Muscle layer of colon (tissue), 2 donors: ENCODE results near the gene FBXL16.

ENCODE experiments used
- H3K27ac ChIP-seq: one replicate; pipeline ENCODE4 v1.7.0; 2013; ENCODE audit warnings: low read depth, mild to moderate bottlenecking, low read length, moderate library complexity
- H3K27me3 ChIP-seq, 2 donors: one replicate each; pipeline ENCODE4 v1.7.0; 2013; ENCODE audit warnings: low read length in 2 of 2, mild to moderate bottlenecking in 2 of 2; ENCODE audit not compliant: insufficient read depth in 2 of 2, control insufficient read depth in 1 of 2
- H3K36me3 ChIP-seq: one replicate; pipeline ENCODE4 v1.7.0; 2013; ENCODE audit warnings: mild to moderate bottlenecking, low read length; ENCODE audit not compliant: insufficient read depth
- H3K4me1 ChIP-seq: one replicate; pipeline ENCODE4 v1.7.0; 2013; ENCODE audit warnings: mild to moderate bottlenecking, low read length; ENCODE audit not compliant: insufficient read depth
- H3K4me3 ChIP-seq, 2 donors: one replicate each; pipeline ENCODE4 v1.7.0; 2013; ENCODE audit warnings: low read length in 2 of 2, low read depth in 1 of 2, mild to moderate bottlenecking in 1 of 2, moderate library complexity in 1 of 2
- H3K9ac ChIP-seq: one replicate; pipeline ENCODE4 v1.7.0; 2013; ENCODE audit warnings: low read length
- H3K9me3 ChIP-seq: one replicate; pipeline ENCODE4 v1.7.0; 2013; ENCODE audit warnings: mild to moderate bottlenecking, low read length
- donor health status: abdominal sarcoma.
- donor health status: Adenocarcinoma of cecum.

Gene FBXL16

DNA sequence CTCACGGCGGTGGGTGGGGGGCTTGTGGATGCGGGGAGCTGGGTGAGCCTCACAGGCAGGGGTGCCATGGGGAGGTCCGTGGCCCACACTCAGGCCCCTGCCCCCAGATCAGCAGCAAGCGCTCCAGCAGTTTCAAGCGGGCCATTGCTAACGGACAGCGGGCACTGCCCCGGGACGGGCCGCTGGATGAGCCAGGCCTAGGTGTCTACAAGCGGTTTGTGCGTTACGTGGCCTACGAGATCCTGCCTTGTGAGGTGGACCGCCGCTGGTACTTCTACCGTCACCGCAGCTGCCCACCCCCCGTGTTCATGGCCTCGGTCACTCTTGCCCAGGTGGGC lies 29.1 kb downstream of the FBXL16 start:
- Histone ChIP-seq H3K36me3 (peaks cover 17% of the 10 kb centered on the region), H3K27ac (no peak overlapping the region), H3K27me3 (peaks cover 0 to 4% of the 10 kb centered on the region in 2 donors), H3K9me3 (no peaks in the 10 kb centered on the region), H3K4me1 (peaks cover 16% of the 10 kb centered on the region), H3K4me3 (no peak overlapping the region), H3K9ac (no peak overlapping the region)

DNA sequence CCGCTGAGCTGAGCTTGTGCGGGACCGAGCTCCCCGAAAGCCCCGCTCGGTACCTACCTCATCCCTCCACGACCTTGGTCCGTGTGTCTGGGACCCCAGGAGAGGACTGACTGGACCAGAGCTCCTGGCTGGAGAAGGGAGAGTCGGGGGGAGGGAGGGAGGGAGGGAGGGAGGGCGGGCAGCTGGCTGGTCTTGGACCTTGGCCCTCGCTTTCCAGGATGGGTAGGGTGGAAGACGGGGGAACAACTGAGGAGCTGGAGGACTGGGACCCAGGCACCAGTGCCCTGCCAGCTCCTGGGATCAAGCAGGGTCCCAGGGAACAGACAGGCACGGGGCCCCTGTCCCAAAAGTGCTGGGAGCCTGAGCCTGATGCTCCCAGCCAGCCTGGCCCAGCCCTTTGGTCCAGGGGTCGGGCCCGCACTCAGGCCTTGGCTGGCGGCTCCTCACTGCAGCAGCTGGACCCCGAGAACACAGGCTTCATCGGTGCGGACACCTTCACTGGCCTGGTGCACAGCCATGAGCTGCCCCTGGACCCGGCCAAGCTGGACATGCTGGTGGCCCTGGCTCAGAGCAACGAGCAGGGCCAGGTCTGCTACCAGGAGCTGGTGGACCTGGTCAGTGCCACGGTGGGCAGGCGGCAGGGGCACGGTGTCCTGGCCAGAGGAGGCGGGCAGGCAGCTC lies 29.6 kb downstream of the FBXL16 start:
- H3K9ac ChIP-seq = no peak overlapping the region
- peaks cover 11% of the 10 kb centered on the region for H3K4me1 ChIP-seq
- peaks cover 19% of the 10 kb centered on the region for H3K36me3 ChIP-seq
- no peak overlapping the region for H3K4me3 ChIP-seq
- no peaks in the 10 kb centered on the region for H3K9me3 ChIP-seq
- H3K27ac ChIP-seq = no peak overlapping the region
- peaks cover 0 to 4% of the 10 kb centered on the region in 2 donors for H3K27me3 ChIP-seq

DNA sequence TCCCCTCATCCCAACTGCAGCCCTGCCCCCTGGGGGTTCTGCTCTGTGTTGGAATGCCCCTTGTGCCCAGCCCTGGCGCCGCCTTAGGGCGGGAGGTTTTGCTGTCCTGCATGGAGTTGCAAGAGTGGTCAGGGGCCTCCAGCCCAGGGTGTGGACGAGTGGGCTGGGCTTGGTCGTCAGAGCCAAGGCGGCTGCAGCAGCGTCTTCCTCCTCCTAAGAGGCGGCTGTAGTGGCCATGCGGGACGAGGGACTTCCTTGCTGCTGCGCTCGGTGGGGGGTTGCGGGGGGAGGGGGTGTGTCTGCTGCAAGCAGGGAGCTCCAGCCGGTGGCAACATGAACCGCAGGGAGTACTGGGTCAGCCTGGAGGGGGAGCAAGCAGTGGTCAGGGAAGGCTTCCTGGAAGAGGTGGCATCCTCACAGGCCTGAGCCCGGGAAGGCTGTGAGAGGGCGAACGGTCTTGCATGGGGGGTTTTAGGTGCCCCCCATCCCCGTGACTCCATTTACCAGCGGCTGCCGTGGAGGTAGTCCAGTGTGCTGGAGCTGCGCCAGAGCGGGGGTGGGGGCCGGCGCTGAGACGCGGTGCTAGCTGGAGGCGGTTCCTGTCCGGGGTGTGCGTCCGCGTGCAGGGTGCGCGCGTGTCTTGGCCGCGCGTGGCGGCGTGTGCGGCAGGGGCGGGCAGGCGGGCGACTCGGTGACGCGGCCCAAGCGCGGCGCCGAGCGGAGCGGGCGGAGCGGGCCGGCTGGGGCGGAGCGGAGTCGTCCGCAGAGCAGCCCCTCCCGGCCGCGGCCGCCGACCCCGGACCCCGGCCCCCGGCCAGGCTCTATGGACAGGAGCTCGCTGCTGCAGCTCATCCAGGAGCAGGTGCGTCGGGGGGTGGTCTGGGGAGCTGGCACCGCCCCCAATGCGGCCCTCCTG lies 30.4 kb downstream of the FBXL16 start, which contains the start of gene RHBDL1:
TSS of gene RHBDL1 (plus strand) at position 704 of the 916 bp plus-strand sequence. CDS start at position 824, 120 bp downstream.
- H3K27ac ChIP-seq = peak within 1 kb of the TSS; percentile 19
- H3K9me3 ChIP-seq = no peaks in the 10 kb centered on the region
- no peak within 1 kb of the TSS for H3K4me3 ChIP-seq
- peaks cover 8% of the 10 kb centered on the region for H3K4me1 ChIP-seq
- H3K9ac ChIP-seq = no peak within 1 kb of the TSS
- H3K36me3 ChIP-seq = peaks cover 25% of the 10 kb centered on the region
- peaks cover 0 to 4% of the 10 kb centered on the region in 2 donors for H3K27me3 ChIP-seq

DNA sequence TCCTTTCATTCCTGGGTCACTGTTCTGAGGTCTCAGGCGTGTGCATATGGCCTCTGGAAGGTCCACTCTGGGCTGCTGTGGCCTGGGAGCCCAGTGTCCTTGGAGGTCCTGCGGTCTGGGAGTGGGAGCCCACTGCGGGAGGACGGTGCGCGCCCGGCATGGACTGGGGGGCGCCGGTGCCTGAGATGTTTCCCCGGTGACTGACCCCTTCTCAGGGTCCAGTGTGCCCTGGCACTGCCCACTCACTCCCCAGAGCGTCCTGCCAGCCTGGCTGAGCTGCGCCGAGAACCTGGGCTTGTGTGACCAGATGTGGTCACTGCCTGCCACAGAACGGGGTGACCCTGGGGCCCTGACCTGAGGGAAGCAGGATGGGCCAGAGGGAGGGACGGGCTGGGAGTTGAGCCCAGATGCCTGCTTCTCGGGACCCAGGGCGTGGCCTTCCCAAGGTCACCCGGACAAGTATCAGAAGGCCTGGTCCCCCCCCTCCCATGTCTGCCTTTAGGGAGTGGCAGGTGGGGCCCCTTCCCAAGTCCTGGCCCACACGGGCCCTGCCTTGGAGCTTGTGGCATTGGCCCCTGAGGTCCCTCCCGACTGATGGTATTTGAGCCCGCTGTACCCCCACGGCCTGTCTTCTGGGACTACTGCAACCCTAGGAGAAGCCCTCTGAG lies 31.3 kb downstream of the FBXL16 start:
- Histone ChIP-seq H3K4me3 (no peak overlapping the region), H3K9ac (no peak overlapping the region), H3K27me3 (peaks cover 0 to 4% of the 10 kb centered on the region in 2 donors), H3K36me3 (peaks cover 32% of the 10 kb centered on the region), H3K4me1 (peaks cover 9% of the 10 kb centered on the region), H3K9me3 (no peaks in the 10 kb centered on the region), H3K27ac (no peak overlapping the region)

DNA sequence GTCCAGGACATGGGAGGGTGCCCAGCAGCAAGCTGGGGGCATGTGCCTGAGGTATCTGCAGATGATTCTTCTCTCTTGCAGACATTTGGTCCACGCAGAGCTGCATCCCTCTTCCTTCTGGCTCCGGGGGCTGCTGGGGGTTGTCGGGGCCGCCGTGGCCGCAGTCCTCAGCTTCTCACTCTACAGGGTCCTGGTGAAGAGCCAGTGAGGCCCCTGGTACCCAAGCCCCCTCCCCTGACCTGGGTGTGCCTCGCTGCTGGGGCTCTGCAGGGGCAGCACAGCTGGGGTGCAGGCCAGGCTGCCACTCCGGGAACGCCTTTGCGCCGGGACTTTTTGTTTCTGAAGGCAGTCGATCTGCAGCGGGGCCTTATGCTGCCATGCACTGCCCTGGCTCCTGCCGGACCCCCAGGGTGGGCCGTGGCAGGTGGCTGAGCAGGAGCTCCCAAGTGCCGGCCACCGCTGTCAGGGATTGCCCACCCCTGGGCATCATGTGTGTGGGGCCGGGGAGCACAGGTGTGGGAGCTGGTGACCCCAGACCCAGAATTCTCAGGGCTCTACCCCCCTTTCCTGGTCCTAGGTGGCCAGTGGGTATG lies 32.1 kb downstream of the FBXL16 start:
- Histone ChIP-seq H3K9ac (no peak overlapping the region), H3K4me1 (peaks cover 18% of the 10 kb centered on the region), H3K27ac (no peak overlapping the region), H3K27me3 (peaks cover 0 to 4% of the 10 kb centered on the region in 2 donors), H3K9me3 (no peaks in the 10 kb centered on the region), H3K36me3 (peaks cover 32% of the 10 kb centered on the region), H3K4me3 (no peak overlapping the region)

DNA sequence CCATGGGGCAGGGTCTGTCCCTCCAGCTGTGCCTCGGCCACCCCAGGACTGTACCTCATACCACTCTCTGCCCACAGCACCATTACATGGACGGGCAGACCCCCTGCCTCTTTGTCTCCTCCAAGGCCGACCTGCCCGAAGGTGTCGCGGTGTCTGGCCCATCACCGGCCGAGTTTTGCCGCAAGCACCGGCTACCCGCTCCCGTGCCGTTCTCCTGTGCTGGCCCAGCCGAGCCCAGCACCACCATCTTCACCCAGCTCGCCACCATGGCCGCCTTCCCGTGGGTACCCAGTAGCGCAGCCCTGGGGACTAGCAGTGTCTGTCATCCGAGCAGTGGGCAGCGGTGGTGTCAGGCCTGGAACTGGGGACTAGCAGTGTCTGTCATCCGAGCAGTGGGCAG lies 32.8 kb downstream of the FBXL16 start:
- no peak overlapping the region for H3K27ac ChIP-seq
- peaks cover 32% of the 10 kb centered on the region for H3K36me3 ChIP-seq
- H3K9me3 ChIP-seq = no peaks in the 10 kb centered on the region
- no peak overlapping the region for H3K4me3 ChIP-seq
- peaks cover 0 to 4% of the 10 kb centered on the region in 2 donors for H3K27me3 ChIP-seq
- peaks cover 19% of the 10 kb centered on the region for H3K4me1 ChIP-seq
- H3K9ac ChIP-seq = no peak overlapping the region

DNA sequence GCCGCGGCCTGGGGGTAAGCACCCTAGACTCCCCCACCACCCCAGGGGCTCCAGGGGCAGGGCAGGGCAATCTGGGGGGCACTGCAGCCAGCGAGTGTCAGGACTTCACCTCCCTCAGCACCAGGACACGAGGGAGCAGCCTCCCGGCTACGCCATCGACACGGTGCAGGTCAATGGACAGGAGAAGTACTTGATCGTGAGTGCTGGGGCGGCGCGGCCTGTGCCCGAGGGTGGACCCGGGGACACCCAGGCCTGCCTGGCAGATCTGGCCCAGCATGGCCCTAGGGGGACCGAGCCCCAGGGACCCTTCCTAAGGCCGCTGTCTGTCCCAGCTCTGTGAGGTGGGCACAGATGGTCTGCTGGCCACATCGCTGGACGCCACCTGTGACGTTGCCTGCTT lies 33.2 kb downstream of the FBXL16 start:
- H3K4me3 ChIP-seq = no peak overlapping the region
- no peaks in the 10 kb centered on the region for H3K9me3 ChIP-seq
- peaks cover 32% of the 10 kb centered on the region for H3K36me3 ChIP-seq
- H3K4me1 ChIP-seq = peaks cover 23% of the 10 kb centered on the region
- no peak overlapping the region for H3K9ac ChIP-seq
- peaks cover 0 to 3% of the 10 kb centered on the region in 2 donors for H3K27me3 ChIP-seq
- no peak overlapping the region for H3K27ac ChIP-seq

DNA sequence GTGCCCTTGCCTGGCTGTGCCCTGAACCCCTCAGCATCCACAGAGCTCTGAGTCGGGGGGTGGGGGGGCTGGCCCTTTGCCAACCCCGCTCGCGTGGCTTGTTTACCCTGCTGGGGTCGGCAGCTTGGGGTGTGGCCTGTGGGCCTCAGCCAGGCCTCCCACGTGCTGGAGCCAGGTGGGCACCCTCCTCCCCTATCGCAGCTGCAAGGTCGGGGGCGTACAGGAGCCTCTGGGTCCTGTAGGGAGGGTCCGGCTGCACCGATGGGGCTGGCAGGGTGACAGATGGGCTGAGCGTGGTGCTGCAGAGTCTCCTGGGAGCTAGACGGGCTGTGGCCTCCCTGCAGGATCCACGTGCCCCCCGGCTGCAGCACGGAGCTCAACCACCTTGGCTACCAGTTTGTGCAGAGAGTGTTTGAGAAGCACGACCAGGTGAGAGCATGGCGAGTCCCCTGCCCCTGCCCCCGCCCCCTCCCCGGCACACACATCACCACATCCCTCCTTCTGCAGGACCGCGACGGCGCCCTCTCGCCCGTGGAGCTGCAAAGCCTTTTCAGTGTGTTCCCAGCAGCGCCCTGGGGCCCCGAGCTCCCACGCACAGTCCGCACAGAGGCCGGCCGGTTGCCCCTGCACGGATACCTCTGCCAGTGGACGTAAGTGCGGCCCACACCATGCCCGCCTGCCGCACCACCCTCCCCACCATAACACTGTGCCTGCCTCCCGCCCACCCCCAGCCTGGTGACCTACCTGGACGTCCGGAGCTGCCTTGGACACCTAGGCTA lies 34.1 kb downstream of the FBXL16 start:
- H3K9ac ChIP-seq = no peak overlapping the region
- no peaks in the 10 kb centered on the region for H3K27me3 ChIP-seq
- H3K4me3 ChIP-seq = no peak overlapping the region
- H3K36me3 ChIP-seq = peaks cover 32% of the 10 kb centered on the region
- H3K9me3 ChIP-seq = no peaks in the 10 kb centered on the region
- H3K27ac ChIP-seq = no peak overlapping the region
- H3K4me1 ChIP-seq = peaks cover 25% of the 10 kb centered on the region

DNA sequence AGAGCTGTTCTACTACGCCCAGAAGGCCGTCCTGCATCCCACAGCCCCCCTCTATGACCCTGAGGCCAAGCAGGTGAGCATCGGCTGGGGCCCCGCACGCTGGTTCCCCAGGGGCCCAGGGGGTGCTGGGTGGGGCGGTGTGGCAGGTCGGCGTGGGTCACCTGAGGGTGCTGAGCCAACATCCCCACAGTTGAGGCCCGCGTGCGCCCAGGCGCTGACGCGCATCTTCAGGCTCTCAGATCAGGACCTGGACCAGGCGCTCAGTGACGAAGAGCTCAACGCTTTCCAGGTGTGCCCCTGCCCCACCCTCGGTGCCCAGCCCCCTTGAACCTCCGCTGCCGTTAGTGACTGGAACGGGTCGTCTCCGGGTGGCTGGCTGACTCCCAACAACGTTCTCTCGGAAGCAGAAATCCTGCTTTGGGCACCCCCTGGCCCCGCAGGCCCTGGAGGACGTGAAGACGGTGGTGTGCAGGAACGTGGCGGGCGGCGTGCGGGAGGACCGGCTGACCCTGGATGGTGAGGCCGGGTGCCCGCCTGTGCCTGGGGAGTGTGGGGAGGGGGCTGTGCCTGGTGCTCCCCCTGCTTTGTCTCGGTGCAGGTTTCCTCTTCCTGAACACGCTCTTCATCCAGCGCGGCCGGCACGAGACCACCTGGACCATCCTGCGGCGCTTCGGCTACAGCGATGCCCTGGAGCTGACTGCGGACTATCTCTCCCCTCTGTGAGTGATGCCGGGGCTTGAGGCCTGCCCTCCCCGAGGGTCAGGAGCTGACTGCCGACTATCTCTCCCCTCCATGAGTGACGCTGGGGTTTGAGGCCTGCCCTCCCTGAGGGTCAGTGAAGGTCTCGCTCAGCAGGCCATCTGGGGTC lies 34.9 kb downstream of the FBXL16 start:
- Histone ChIP-seq H3K9ac (no peak overlapping the region), H3K4me1 (peaks cover 25% of the 10 kb centered on the region), H3K27ac (no peak overlapping the region), H3K36me3 (peaks cover 32% of the 10 kb centered on the region), H3K4me3 (no peak overlapping the region), H3K9me3 (no peaks in the 10 kb centered on the region), H3K27me3 (no peaks in the 10 kb centered on the region)

DNA sequence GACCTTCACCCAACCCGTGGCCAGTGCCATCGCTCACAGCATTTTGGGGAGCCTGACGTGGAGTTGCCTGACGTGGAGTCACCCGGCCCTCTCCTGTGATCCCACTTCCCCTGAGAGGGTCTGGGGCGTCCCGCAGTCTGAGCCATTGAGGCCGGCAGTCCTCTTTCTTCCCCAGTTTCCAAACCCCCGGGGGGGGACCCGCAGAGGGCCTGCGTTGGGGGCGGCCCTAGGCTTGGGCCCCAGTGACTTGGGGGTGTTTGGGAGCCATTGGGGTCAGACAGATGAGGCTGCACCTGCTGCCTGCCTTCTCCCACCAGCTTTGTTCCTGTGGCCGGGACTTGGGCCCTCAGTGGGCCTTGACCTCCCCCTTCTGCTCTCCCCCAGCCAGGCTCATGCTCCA lies 35.9 kb downstream of the FBXL16 start:
- no peak overlapping the region for H3K27ac ChIP-seq
- peaks cover 32% of the 10 kb centered on the region for H3K36me3 ChIP-seq
- H3K4me3 ChIP-seq = no peak overlapping the region
- peaks cover 18% of the 10 kb centered on the region for H3K4me1 ChIP-seq
- H3K9ac ChIP-seq = no peak overlapping the region
- H3K9me3 ChIP-seq = no peaks in the 10 kb centered on the region
- no peaks in the 10 kb centered on the region for H3K27me3 ChIP-seq
